ENCODE data around the gene ATP2B3.

Gene ATP2B3

DNA sequence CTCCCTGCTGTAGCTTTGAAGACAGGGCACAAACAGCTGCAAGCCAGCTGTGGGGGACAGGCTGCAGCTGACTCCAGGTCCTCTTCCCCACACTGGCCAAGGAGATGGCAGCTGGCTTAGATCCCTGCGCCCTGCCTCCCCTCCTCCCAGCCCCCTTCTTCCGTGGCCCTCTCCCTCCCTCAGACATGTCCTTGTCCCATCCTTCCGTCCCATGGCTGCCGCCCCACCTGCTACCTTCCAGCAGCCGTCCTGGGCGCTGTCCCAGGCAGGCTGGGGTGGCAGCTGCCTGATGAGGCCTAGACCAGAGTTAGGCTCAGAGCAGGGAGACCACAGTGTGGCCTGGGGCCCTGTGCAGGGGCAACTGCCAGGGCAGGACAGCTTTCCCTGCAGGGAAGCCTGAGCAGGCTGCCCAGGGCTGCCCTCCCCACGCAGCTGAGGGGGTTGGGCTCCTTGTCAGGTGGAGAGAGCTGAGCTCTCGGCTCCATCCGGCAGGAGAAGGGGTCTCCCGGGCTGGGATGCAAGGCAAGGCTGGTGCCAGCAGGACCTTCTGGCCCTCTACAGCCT is 26.0 kb upstream of the ATP2B3 start:
- H3K9me3 ChIP-seq (replicated peaks; ENCODE audit: low read length) = no peaks in the 10 kb centered on the region
- no peaks in the 10 kb centered on the region for H3K36me3 ChIP-seq (ENCODE audit: insufficient read depth, low read length)
- H3K4me3 ChIP-seq (ENCODE audit: low read length) = no peak overlapping the region
- H3K27me3 ChIP-seq (ENCODE audit: control insufficient read depth, insufficient read depth, low read length) = no peaks in the 10 kb centered on the region
- H3K4me1 ChIP-seq (ENCODE audit: control insufficient read depth, insufficient read depth, low read length) = peaks cover 28% of the 10 kb centered on the region
- no peak overlapping the region for H3K4me2 ChIP-seq (ENCODE audit: low read length)
- H3K9ac ChIP-seq (ENCODE audit: low read depth, low read length) = no peak overlapping the region

DNA sequence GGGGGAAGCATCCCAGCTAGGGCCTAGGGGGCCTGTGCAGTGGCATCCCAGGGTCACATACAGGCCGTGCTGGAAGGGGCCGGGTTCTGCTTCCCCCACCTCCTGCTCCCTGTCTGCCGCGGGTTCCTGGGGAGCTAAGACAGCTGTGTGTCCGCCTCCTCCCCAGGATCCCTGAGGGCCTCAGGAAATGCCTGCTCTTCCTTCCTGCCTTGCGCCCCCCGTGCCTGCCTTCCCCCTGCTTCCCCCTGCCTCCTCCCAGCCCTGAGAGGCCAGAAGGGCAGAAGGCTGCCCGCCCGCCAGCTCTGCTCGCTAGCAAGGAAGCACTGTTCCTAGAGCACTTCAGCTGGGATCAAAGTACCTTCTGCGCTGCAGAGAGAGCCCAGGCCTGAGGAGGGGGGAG is 25.5 kb upstream of the ATP2B3 start:
- no peak overlapping the region for H3K9ac ChIP-seq (ENCODE audit: low read depth, low read length)
- no peaks in the 10 kb centered on the region for H3K27me3 ChIP-seq (ENCODE audit: control insufficient read depth, insufficient read depth, low read length)
- H3K36me3 ChIP-seq (ENCODE audit: insufficient read depth, low read length) = no peaks in the 10 kb centered on the region
- H3K4me1 ChIP-seq (ENCODE audit: control insufficient read depth, insufficient read depth, low read length) = peaks cover 28% of the 10 kb centered on the region
- H3K9me3 ChIP-seq (replicated peaks; ENCODE audit: low read length) = no peaks in the 10 kb centered on the region
- no peak overlapping the region for H3K4me2 ChIP-seq (ENCODE audit: low read length)
- no peak overlapping the region for H3K4me3 ChIP-seq (ENCODE audit: low read length)

DNA sequence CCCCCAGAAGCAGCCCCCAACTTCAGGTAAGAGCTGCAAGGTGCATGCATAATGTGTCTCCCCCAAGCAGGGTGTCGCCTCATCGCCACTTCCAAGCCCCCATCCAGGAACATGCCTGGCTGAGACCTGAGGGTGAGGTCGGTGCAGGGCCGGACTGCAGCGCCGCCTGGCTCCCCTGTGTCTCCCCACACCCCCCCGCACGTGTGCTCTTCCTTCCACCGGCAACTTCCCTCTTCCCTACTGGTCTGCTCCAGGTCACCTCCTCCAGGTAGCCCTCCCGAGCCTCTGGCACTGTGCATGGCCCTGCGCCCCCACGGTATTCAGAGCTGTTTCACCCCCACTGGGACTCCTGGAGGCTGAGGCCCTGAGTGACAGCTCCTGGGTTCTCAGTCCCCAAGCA is 24.9 kb upstream of the ATP2B3 start:
- H3K4me2 ChIP-seq (ENCODE audit: low read length) = no peak overlapping the region
- H3K4me3 ChIP-seq (ENCODE audit: low read length) = no peak overlapping the region
- H3K9ac ChIP-seq (ENCODE audit: low read depth, low read length) = no peak overlapping the region
- H3K27me3 ChIP-seq (ENCODE audit: control insufficient read depth, insufficient read depth, low read length) = no peaks in the 10 kb centered on the region
- H3K4me1 ChIP-seq (ENCODE audit: control insufficient read depth, insufficient read depth, low read length) = peaks cover 24% of the 10 kb centered on the region
- H3K9me3 ChIP-seq (replicated peaks; ENCODE audit: low read length) = no peaks in the 10 kb centered on the region
- no peaks in the 10 kb centered on the region for H3K36me3 ChIP-seq (ENCODE audit: insufficient read depth, low read length)

DNA sequence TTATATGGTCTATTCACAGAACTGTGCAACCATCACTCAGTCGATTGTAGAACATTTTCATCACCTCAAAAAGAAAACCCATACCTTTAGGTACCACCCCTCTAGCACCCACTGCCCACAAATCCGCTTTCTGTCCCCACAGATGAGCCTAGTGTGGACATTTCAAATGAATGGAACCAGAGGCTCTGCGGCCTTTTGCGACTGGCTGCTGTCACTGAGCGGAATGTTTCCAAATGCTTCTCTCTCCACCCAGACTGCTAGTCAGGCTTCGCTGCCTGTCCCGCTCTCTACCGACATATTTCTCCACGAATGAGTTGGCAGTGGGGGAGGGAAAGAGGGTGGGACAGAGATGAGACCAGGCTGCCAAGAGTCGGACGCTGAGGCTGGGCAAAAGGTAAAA is 24.4 kb upstream of the ATP2B3 start:
- H3K4me2 ChIP-seq (ENCODE audit: low read length) = no peak overlapping the region
- peaks cover 19% of the 10 kb centered on the region for H3K4me1 ChIP-seq (ENCODE audit: control insufficient read depth, insufficient read depth, low read length)
- H3K4me3 ChIP-seq (ENCODE audit: low read length) = no peak overlapping the region
- H3K9ac ChIP-seq (ENCODE audit: low read depth, low read length) = no peak overlapping the region
- H3K27me3 ChIP-seq (ENCODE audit: control insufficient read depth, insufficient read depth, low read length) = no peaks in the 10 kb centered on the region
- H3K9me3 ChIP-seq (replicated peaks; ENCODE audit: low read length) = no peaks in the 10 kb centered on the region
- H3K36me3 ChIP-seq (ENCODE audit: insufficient read depth, low read length) = no peaks in the 10 kb centered on the region

DNA sequence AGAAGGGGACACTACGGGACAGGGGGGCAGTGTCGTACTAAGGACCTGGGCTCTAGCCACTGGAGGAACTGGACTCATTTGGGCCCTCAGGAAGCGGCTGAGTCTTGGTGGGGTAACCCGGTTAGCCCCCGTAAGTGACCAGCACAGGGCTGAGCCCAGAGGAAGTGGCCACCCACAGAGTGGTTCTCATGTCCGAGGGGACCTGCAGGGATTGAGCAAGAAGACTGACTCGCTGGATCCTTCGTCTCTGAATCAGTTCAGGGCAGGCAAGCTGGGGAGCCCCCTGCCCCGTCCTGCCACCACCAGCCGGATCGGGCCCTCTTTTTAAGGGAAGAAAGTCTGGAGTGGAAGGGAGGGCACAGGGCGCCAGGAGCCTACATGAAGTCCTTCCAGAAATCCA is 23.4 kb upstream of the ATP2B3 start:
- no peak overlapping the region for H3K4me3 ChIP-seq (ENCODE audit: low read length)
- peaks cover 13% of the 10 kb centered on the region for H3K4me1 ChIP-seq (ENCODE audit: control insufficient read depth, insufficient read depth, low read length)
- H3K9ac ChIP-seq (ENCODE audit: low read depth, low read length) = no peak overlapping the region
- H3K9me3 ChIP-seq (replicated peaks; ENCODE audit: low read length) = no peaks in the 10 kb centered on the region
- H3K4me2 ChIP-seq (ENCODE audit: low read length) = peak overlapping the region; percentile 54
- no peaks in the 10 kb centered on the region for H3K27me3 ChIP-seq (ENCODE audit: control insufficient read depth, insufficient read depth, low read length)
- H3K36me3 ChIP-seq (ENCODE audit: insufficient read depth, low read length) = no peaks in the 10 kb centered on the region

DNA sequence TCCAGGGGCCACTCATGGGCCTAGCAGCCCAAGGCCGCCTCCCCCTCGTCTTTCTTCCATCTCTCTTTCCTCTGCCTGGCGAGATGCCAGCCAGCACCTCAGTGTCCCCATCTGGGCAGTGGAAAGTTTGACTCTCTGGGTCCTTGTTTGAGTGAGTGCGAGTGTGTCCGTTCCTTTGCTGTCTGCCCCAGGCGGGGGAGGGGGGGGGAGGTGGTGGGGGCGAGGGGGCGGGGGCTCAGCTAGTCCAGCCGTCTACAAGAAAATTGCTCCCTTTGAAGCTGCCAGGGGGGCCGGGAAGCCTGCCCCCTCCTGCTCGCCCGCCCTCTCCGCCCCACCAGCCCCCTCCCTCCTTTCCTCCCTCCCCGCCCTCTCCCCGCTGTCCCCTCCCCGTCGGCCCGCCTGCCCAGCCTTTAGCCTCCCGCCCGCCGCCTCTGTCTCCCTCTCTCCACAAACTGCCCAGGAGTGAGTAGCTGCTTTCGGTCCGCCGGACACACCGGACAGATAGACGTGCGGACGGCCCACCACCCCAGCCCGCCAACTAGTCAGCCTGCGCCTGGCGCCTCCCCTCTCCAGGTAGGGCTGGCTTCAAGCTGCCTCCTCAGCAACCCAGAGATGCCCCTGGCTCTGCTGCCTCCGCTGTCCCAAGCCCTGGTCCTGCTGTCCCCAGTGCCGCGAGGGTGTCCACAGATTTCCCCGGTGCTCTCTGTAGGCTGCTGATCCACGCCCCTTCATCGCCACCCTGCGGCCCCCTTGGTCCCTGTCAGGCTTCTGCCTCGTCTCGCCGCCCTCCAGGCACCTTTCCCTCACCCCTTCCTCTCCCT is 22.7 kb upstream of the ATP2B3 start, which contains the start of gene BGN:
Gene BGN (plus strand): TSS at position 440 of the 821 bp plus-strand sequence. CDS start 9,652 bp downstream, outside the sequence.
- H3K9me3 ChIP-seq (replicated peaks; ENCODE audit: low read length) = no peaks in the 10 kb centered on the region
- no peak within 1 kb of the TSS for H3K9ac ChIP-seq (ENCODE audit: low read depth, low read length)
- peaks cover 13% of the 10 kb centered on the region for H3K4me1 ChIP-seq (ENCODE audit: control insufficient read depth, insufficient read depth, low read length)
- H3K36me3 ChIP-seq (ENCODE audit: insufficient read depth, low read length) = no peaks in the 10 kb centered on the region
- H3K27me3 ChIP-seq (ENCODE audit: control insufficient read depth, insufficient read depth, low read length) = no peaks in the 10 kb centered on the region
- peak within 1 kb of the TSS; percentile 68 for H3K4me3 ChIP-seq (ENCODE audit: low read length)
- peak within 1 kb of the TSS; percentile 90 for H3K4me2 ChIP-seq (ENCODE audit: low read length)

DNA sequence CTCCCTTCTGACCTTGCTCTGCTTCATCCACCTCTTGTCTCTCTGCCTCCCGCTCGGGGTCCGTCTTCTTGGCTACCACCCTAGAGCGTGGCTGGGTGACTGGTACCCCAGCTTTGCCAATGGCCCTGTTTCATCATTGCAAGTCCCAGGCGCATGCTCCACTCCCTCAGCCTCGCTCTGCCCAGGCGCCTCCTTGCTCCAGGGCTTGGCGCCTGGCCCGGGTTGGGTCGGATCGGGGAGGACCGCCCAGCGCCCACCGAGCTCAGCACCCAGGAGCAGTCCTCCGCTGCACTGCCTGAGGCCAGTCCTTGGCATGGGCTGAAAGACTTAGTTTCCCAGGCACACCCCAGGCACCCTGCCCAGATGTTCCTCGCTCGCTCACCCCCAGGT is 22.1 kb upstream of the ATP2B3 start:
- Histone ChIP-seq H3K4me1 (ENCODE audit: control insufficient read depth, insufficient read depth, low read length) (peaks cover 13% of the 10 kb centered on the region), H3K9ac (ENCODE audit: low read depth, low read length) (no peak overlapping the region), H3K9me3 (replicated peaks; ENCODE audit: low read length) (no peaks in the 10 kb centered on the region), H3K4me3 (ENCODE audit: low read length) (peak overlapping the region; percentile 68), H3K27me3 (ENCODE audit: control insufficient read depth, insufficient read depth, low read length) (no peaks in the 10 kb centered on the region), H3K4me2 (ENCODE audit: low read length) (peak overlapping the region; percentile 90), H3K36me3 (ENCODE audit: insufficient read depth, low read length) (no peaks in the 10 kb centered on the region)

DNA sequence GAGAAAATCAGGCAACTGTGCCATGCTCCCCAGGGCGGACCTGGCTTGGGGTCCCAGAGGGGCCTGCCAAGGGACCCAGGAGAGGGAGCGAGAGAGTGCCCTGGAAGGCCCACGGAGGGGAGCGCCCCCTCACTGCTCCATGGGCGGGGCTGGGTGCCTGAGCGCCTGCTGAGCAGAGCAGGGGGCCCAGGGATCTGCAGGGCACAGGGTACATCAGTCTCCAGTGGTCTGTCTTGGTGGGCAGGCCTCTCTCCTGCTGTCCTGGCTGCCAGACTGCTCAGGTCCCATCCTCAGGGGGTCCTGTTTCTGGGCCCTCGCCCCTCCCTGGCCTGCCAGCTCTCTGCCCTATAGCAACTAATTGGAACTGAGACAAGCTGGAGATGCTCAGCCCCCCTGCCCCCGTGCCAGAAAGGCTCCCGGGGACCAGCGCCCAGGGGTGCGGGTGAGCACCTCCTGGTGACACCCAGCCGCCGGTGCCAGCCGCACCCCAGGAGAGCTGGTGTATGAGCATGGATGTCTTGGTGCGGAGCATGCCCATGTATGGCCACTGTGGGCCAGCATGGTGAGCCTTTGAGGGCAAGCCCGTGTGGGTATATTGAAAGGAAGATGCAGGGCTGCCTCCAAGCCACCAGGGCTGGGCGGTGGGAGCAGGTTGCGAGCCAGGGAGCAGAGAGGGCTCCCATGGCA is 21.4 kb upstream of the ATP2B3 start:
- H3K4me3 ChIP-seq (ENCODE audit: low read length) = no peak overlapping the region
- H3K36me3 ChIP-seq (ENCODE audit: insufficient read depth, low read length) = no peaks in the 10 kb centered on the region
- H3K4me2 ChIP-seq (ENCODE audit: low read length) = peak overlapping the region; percentile 90
- H3K9ac ChIP-seq (ENCODE audit: low read depth, low read length) = no peak overlapping the region
- H3K9me3 ChIP-seq (replicated peaks; ENCODE audit: low read length) = no peaks in the 10 kb centered on the region
- H3K4me1 ChIP-seq (ENCODE audit: control insufficient read depth, insufficient read depth, low read length) = peaks cover 13% of the 10 kb centered on the region
- no peaks in the 10 kb centered on the region for H3K27me3 ChIP-seq (ENCODE audit: control insufficient read depth, insufficient read depth, low read length)

DNA sequence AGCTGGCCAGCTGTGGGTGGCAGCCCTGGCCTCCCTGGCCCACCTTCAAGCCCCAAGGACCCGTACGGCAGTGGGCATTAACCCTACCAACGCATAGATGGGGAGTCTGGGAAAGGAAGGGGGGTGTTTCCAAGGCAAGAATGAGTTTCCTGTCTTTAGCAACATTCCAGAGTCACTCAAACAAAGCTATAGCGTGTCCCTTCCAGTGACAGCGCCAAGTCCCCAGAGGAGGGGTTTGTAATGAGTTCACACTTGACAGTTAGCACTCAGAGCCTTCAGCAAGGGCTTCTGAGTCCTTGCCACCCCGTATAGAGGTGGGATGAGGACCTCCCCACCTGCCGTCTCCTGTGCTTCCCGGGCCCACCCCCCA is 20.9 kb upstream of the ATP2B3 start:
- Histone ChIP-seq H3K9me3 (replicated peaks; ENCODE audit: low read length) (no peaks in the 10 kb centered on the region), H3K4me2 (ENCODE audit: low read length) (peak overlapping the region; percentile 11), H3K9ac (ENCODE audit: low read depth, low read length) (no peak overlapping the region), H3K36me3 (ENCODE audit: insufficient read depth, low read length) (no peaks in the 10 kb centered on the region), H3K27me3 (ENCODE audit: control insufficient read depth, insufficient read depth, low read length) (no peaks in the 10 kb centered on the region), H3K4me1 (ENCODE audit: control insufficient read depth, insufficient read depth, low read length) (peaks cover 13% of the 10 kb centered on the region), H3K4me3 (ENCODE audit: low read length) (no peak overlapping the region)

DNA sequence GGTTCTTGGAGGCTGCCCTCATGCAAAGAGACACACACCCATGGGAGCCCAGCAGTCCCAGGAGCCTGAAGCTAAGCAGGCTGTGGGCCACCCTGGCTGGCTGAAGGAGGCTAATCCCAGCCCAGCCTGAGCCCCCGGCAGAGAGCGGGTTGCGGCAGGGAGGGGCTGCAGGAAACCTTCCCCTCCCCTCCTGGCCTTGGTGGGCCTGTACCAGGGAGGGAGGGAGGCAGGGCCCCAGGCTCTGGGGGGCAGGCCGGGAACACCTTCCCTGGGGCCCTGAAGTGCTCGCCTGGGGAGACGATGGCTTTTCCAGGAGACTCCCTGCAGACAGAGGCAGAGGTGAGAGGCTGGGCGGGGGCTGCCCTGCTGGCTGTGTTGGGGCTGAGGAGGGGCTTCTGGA is 19.0 kb upstream of the ATP2B3 start:
- Histone ChIP-seq H3K4me3 (ENCODE audit: low read length) (no peak overlapping the region), H3K4me1 (ENCODE audit: control insufficient read depth, insufficient read depth, low read length) (peaks cover 13% of the 10 kb centered on the region), H3K4me2 (ENCODE audit: low read length) (no peak overlapping the region), H3K9ac (ENCODE audit: low read depth, low read length) (no peak overlapping the region), H3K36me3 (ENCODE audit: insufficient read depth, low read length) (no peaks in the 10 kb centered on the region), H3K9me3 (replicated peaks; ENCODE audit: low read length) (no peaks in the 10 kb centered on the region), H3K27me3 (ENCODE audit: control insufficient read depth, insufficient read depth, low read length) (no peaks in the 10 kb centered on the region)

DNA sequence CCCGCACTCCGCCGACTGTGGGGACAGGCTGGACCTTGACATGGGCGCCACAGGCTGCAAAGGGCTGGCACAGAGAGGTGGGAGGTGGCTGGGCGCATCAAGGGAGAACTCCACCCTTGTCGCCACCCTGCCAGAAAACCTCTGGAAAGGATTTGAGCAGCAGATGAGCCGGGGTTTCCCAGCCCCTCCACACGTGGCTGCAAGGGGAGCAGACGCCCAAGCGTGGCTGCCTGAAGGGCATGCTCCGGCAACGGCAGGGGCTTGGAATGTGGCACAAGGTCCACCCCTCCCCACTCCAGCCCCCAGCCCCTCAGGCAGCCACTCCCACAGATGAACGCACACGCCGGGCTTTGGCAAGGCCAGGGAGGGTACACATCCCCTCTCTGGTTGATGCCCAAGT is 18.1 kb upstream of the ATP2B3 start:
- H3K36me3 ChIP-seq (ENCODE audit: insufficient read depth, low read length) = no peaks in the 10 kb centered on the region
- H3K9me3 ChIP-seq (replicated peaks; ENCODE audit: low read length) = no peaks in the 10 kb centered on the region
- no peaks in the 10 kb centered on the region for H3K27me3 ChIP-seq (ENCODE audit: control insufficient read depth, insufficient read depth, low read length)
- peaks cover 8% of the 10 kb centered on the region for H3K4me1 ChIP-seq (ENCODE audit: control insufficient read depth, insufficient read depth, low read length)
- H3K4me3 ChIP-seq (ENCODE audit: low read length) = no peak overlapping the region
- H3K9ac ChIP-seq (ENCODE audit: low read depth, low read length) = no peak overlapping the region
- H3K4me2 ChIP-seq (ENCODE audit: low read length) = no peak overlapping the region
